AG10803 (cell line): Measurements from ENCODE around the gene POC1B.

Source experiments
- DNase-seq: peaks from one replicate; pipeline ENCODE4 v3.0.0; 2010; ENCODE audit warnings: low read depth
- H3K4me3 ChIP-seq: 2 replicates; pipeline ENCODE4 v1.5.1; 2011; ENCODE audit warnings: mild to moderate bottlenecking, low read length, control low read depth
- TF ChIP-seq, protein P1 (sequence below): conservative IDR thresholded peaks from 2 replicates; pipeline ENCODE4 v1.5.1; 2011; ENCODE audit warnings: mild to moderate bottlenecking, low read length, control low read depth, inconsistent platforms

Gene POC1B

DNA sequence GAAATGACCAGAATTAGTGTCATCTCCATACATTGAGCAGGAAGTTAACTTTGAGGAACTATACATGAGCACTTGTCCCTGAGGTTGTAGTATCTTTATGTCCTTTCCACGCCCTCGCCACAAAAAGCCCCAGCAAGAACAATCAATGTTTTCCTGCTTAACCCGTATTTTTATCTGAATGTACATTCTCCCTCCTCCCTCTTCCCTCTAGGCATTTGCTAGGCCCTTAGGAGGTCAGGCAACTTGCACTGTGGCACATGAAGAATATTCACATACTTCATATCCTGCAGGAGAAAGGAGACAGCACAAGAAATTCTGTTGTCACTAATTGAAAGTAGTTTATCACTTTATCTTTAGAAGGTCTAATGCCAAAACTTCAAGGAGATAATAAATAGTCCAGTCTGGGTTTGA lies 155.4 kb downstream of the POC1B start:
- TF ChIP-seq, protein P1, sequence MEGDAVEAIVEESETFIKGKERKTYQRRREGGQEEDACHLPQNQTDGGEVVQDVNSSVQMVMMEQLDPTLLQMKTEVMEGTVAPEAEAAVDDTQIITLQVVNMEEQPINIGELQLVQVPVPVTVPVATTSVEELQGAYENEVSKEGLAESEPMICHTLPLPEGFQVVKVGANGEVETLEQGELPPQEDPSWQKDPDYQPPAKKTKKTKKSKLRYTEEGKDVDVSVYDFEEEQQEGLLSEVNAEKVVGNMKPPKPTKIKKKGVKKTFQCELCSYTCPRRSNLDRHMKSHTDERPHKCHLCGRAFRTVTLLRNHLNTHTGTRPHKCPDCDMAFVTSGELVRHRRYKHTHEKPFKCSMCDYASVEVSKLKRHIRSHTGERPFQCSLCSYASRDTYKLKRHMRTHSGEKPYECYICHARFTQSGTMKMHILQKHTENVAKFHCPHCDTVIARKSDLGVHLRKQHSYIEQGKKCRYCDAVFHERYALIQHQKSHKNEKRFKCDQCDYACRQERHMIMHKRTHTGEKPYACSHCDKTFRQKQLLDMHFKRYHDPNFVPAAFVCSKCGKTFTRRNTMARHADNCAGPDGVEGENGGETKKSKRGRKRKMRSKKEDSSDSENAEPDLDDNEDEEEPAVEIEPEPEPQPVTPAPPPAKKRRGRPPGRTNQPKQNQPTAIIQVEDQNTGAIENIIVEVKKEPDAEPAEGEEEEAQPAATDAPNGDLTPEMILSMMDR: no peak
- DNase-seq: no peak
- H3K4me3 ChIP-seq: no peak overlapping the region
